Liver (tissue), 9 donors: ENCODE measurements around the gene TATDN2. TPM values are rescaled to one million over a fixed set of nuclear protein-coding genes. Genes with fewer than 3 reads are reported as not detected.

Source experiments
- DNase-seq: peaks from one replicate; pipeline ENCODE4 v3.0.0-alpha.2; 2017; ENCODE audit warnings: low spot score
- H3K27ac ChIP-seq, 2 donors: one replicate each; pipeline ENCODE4 v1.7.0; 2013; ENCODE audit warnings: inconsistent platforms in 2 of 2, low read length in 2 of 2, control low read depth in 1 of 2, low read depth in 1 of 2, mild to moderate bottlenecking in 1 of 2
- H3K27me3 ChIP-seq, 4 donors: one replicate each; pipeline versions ENCODE4 v1.6.1 to v1.7.0; 2013; ENCODE audit warnings: low read length in 3 of 4, inconsistent platforms in 1 of 4, mild to moderate bottlenecking in 1 of 4, moderate library complexity in 1 of 4; ENCODE audit not compliant: control insufficient read depth in 4 of 4, insufficient read depth in 4 of 4
- H3K36me3 ChIP-seq, 4 donors: one replicate each; pipeline versions ENCODE4 v1.6.1 to v1.7.0; 2013; ENCODE audit warnings: low read length in 3 of 4, mild to moderate bottlenecking in 3 of 4, low read depth in 1 of 4, moderate library complexity in 1 of 4; ENCODE audit not compliant: control insufficient read depth in 4 of 4, insufficient read depth in 3 of 4
- H3K4me1 ChIP-seq, 4 donors: one replicate each; pipeline versions ENCODE4 v1.6.1 to v1.7.0; 2013; ENCODE audit warnings: low read length in 3 of 4, mild to moderate bottlenecking in 3 of 4, moderate library complexity in 1 of 4; ENCODE audit not compliant: control insufficient read depth in 4 of 4, insufficient read depth in 4 of 4
- H3K4me3 ChIP-seq, 3 donors: one replicate each; pipeline versions ENCODE4 v1.6.1 to v1.7.0; 2013; ENCODE audit warnings: low read length in 3 of 3, control low read depth in 1 of 3, low read depth in 1 of 3, mild to moderate bottlenecking in 1 of 3
- H3K9ac ChIP-seq, 2 donors: one replicate each; pipeline ENCODE4 v1.7.0; 2013; ENCODE audit warnings: low read length in 2 of 2, mild to moderate bottlenecking in 2 of 2, moderate library complexity in 2 of 2, control low read depth in 1 of 2, low read depth in 1 of 2
- H3K9me3 ChIP-seq, 4 donors: one replicate each; pipeline versions ENCODE4 v1.6.1 to v1.7.0; 2013; ENCODE audit warnings: low read length in 3 of 4; ENCODE audit not compliant: control insufficient read depth in 4 of 4
- CTCF ChIP-seq: fragments of 150-350 bp; IDR thresholded peaks from 2 replicates; pipeline ENCODE4 v1.5.1; 2017; ENCODE audit warnings: improper control_type of control experiment, low read depth, low read length; ENCODE audit not compliant: missing input control
- EGR1 ChIP-seq, 2 donors: IDR thresholded peaks; 2 replicates each; pipeline ENCODE4 v1.6.1; 2016 to 2018; ENCODE audit warnings: antibody characterized with exemption in 2 of 2, low read depth in 2 of 2
- FOXA1 ChIP-seq: IDR thresholded peaks from 2 replicates; pipeline ENCODE4 v1.6.1; 2016; ENCODE audit warnings: antibody characterized with exemption
- FOXA2 ChIP-seq: IDR thresholded peaks from 2 replicates; pipeline ENCODE4 v1.6.1; 2016; ENCODE audit warnings: antibody characterized with exemption
- GABPA ChIP-seq, 2 donors: IDR thresholded peaks in 1 of 2; conservative IDR thresholded peaks in 1 of 2; 2 replicates each; pipeline ENCODE4 v1.6.1; 2016; ENCODE audit warnings: antibody characterized with exemption in 2 of 2, mild to moderate bottlenecking in 1 of 2, moderate library complexity in 1 of 2
- HNF4A ChIP-seq, 2 donors: conservative IDR thresholded peaks; 2 replicates each; pipeline ENCODE4 v1.6.1; 2016; ENCODE audit warnings: antibody characterized with exemption in 2 of 2, mild to moderate bottlenecking in 2 of 2
- HNF4G ChIP-seq: IDR thresholded peaks from 2 replicates; pipeline ENCODE4 v1.6.1; 2016; ENCODE audit warnings: antibody characterized with exemption
- JUND ChIP-seq, 2 donors: IDR thresholded peaks; 2 replicates each; pipeline ENCODE4 v1.6.1; 2016; ENCODE audit warnings: antibody characterized with exemption in 2 of 2
- NR2F2 ChIP-seq: IDR thresholded peaks from 2 replicates; pipeline ENCODE4 v1.6.1; 2016; ENCODE audit warnings: antibody characterized with exemption
- RAD21 ChIP-seq, 2 donors: IDR thresholded peaks; 2 replicates each; pipeline ENCODE4 v1.6.1; 2016; ENCODE audit warnings: antibody characterized with exemption in 2 of 2, mild to moderate bottlenecking in 2 of 2
- REST ChIP-seq: IDR thresholded peaks from 2 replicates; pipeline ENCODE4 v1.6.1; 2016; ENCODE audit warnings: antibody characterized with exemption, mild to moderate bottlenecking
- RXRA ChIP-seq, 2 donors: IDR thresholded peaks; 2 replicates each; pipeline ENCODE4 v1.6.1; 2017 to 2018; ENCODE audit warnings: antibody characterized with exemption in 2 of 2, mild to moderate bottlenecking in 1 of 2
- SP1 ChIP-seq: IDR thresholded peaks from 2 replicates; pipeline ENCODE4 v1.6.1; 2018; ENCODE audit warnings: antibody characterized with exemption, mild to moderate bottlenecking
- TAF1 ChIP-seq: conservative IDR thresholded peaks from 2 replicates; pipeline ENCODE4 v1.6.1; 2016; ENCODE audit warnings: antibody characterized with exemption, mild to moderate bottlenecking
- YY1 ChIP-seq: IDR thresholded peaks from 2 replicates; pipeline ENCODE4 v1.6.1; 2016; ENCODE audit warnings: antibody characterized with exemption, mild to moderate bottlenecking
- WGBS: extraction: QIAGEN DNeasy Blood & Tissue Kit; methylation state at CpG from one replicate; pipeline ENCODE4 v1.1.7; 2013; 5-methylcytosine and 5-hydroxymethylcytosine counted together
- polyA plus RNA-seq, 2 donors: library from polyadenylated mRNA; stranded (reverse) in 1 of 2; unstranded in 1 of 2; fragments of 200-250 nt in 1 of 2; fragments of >200 nt in 1 of 2; fragmentation: Nextera tagmentation in 1 of 2; extraction: Ambion mirVana in 1 of 2; gene quantifications; one replicate each; pipeline versions ENCODE4 v1.2.1 to v1.2.3, GENCODE V29; 2013 to 2015
- total RNA-seq, 2 donors: library from RNA; depleted of rRNA; stranded (reverse); fragments of >200 nt; gene quantifications; one replicate each; pipeline ENCODE4 v1.2.3, GENCODE V29; 2014
- TF ChIP-seq, protein P1 (sequence below): IDR thresholded peaks from 2 replicates; pipeline ENCODE4 v1.6.1; 2016; ENCODE audit warnings: antibody characterized with exemption
- TF ChIP-seq, protein P2 (sequence below): IDR thresholded peaks from 2 replicates; pipeline ENCODE4 v1.6.1; 2016; ENCODE audit warnings: antibody characterized with exemption
- TF ChIP-seq, protein P3 (sequence below): IDR thresholded peaks from 2 replicates; pipeline ENCODE4 v1.6.1; 2016; ENCODE audit warnings: antibody characterized with exemption
- donor health status: healthy.
- donor health status: healthy.
- donor health status: healthy.
- donor health status: healthy.
- donor health status: healthy.

The TATDN2 gene
- total and polyA plus RNA-seq, 4 donors, result 3.7 to 14.2 (median 9.0) TPM

GRCh38 chr3:10306156-10306555 lies 57.9 kb downstream of the TATDN2 start:
- no peak overlapping the region for H3K4me3 ChIP-seq
- TF ChIP-seq, protein P1, sequence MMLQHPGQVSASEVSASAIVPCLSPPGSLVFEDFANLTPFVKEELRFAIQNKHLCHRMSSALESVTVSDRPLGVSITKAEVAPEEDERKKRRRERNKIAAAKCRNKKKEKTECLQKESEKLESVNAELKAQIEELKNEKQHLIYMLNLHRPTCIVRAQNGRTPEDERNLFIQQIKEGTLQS, result no peak
- TF ChIP-seq FOXA1, result no peak
- no peak for TF ChIP-seq YY1
- no peak for TF ChIP-seq HNF4A (conservative IDR thresholded peaks at IDR 0.05)
- no peak for TF ChIP-seq JUND (IDR thresholded peaks at IDR 0.05)
- TF ChIP-seq, protein P2, sequence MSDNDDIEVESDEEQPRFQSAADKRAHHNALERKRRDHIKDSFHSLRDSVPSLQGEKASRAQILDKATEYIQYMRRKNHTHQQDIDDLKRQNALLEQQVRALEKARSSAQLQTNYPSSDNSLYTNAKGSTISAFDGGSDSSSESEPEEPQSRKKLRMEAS, result no peak
- TF ChIP-seq REST, result no peak
- TF ChIP-seq HNF4G, result no peak
- TF ChIP-seq TAF1, result no peak
- TF ChIP-seq EGR1 (IDR thresholded peaks at IDR 0.05; ENCODE audit: low read depth in 2 of 2), result no peak
- TF ChIP-seq GABPA (IDR thresholded peaks at IDR 0.05 in 1 of 2, conservative IDR thresholded peaks at IDR 0.05 in 1 of 2), result no peak
- H3K36me3 ChIP-seq, result peaks cover 8 to 73% (median 63%) of the 10 kb centered on the region in 4 donors
- H3K4me1 ChIP-seq, result no peaks in the 10 kb centered on the region
- no peak overlapping the region for H3K9ac ChIP-seq
- no peaks in the 10 kb centered on the region for H3K9me3 ChIP-seq
- DNase-seq, result no peak
- no peaks in the 10 kb centered on the region for H3K27me3 ChIP-seq
- H3K27ac ChIP-seq, result no peak overlapping the region
- 96% methylated on average over 3 of the region's 3 CpGs for WGBS

DNA sequence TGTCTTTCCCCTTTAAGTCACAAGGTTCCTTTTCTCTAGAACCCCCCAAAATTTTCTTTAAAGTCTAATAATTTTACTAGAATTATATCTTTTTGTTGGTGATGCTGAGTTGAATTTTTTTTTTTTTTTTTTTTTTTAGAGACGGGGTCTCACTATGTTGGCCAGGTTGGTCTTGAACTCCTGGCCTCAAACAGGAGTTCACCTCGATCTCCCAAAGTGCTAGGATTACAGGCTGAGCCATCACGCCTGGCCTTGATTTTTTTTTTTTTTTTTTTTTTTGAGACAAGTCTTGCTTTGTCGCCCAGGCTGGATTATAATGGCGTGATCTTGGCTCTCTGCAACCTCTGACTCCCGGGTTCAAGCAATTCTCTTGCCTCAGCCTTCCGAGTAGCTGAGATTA lies 60.4 kb downstream of the TATDN2 start:
- H3K4me1 ChIP-seq, result no peaks in the 10 kb centered on the region
- TF ChIP-seq JUND (IDR thresholded peaks at IDR 0.05) (no peak), EGR1 (IDR thresholded peaks at IDR 0.05; ENCODE audit: low read depth in 2 of 2) (no peak), REST (no peak), HNF4A (conservative IDR thresholded peaks at IDR 0.05) (no peak), GABPA (IDR thresholded peaks at IDR 0.05 in 1 of 2, conservative IDR thresholded peaks at IDR 0.05 in 1 of 2) (no peak), CTCF (no peak), HNF4G (no peak), YY1 (no peak), RAD21 (IDR thresholded peaks at IDR 0.05) (no peak), TAF1 (no peak), RXRA (IDR thresholded peaks at IDR 0.05) (no peak), FOXA2 (no peak), SP1 (no peak), FOXA1 (no peak), NR2F2 (no peak)
- TF ChIP-seq, protein P3, sequence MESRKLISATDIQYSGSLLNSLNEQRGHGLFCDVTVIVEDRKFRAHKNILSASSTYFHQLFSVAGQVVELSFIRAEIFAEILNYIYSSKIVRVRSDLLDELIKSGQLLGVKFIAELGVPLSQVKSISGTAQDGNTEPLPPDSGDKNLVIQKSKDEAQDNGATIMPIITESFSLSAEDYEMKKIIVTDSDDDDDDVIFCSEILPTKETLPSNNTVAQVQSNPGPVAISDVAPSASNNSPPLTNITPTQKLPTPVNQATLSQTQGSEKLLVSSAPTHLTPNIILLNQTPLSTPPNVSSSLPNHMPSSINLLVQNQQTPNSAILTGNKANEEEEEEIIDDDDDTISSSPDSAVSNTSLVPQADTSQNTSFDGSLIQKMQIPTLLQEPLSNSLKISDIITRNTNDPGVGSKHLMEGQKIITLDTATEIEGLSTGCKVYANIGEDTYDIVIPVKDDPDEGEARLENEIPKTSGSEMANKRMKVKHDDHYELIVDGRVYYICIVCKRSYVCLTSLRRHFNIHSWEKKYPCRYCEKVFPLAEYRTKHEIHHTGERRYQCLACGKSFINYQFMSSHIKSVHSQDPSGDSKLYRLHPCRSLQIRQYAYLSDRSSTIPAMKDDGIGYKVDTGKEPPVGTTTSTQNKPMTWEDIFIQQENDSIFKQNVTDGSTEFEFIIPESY, result no peak
- TF ChIP-seq, protein P2, result no peak
- TF ChIP-seq, protein P1, result no peak
- H3K4me3 ChIP-seq, result no peak overlapping the region
- no peaks in the 10 kb centered on the region for H3K27me3 ChIP-seq
- no peak for DNase-seq
- 96% methylated on average over 7 of the region's 7 CpGs for WGBS
- no peak overlapping the region for H3K9ac ChIP-seq
- no peaks in the 10 kb centered on the region for H3K9me3 ChIP-seq
- H3K27ac ChIP-seq, result no peak overlapping the region
- H3K36me3 ChIP-seq, result peaks cover 13 to 74% (median 68%) of the 10 kb centered on the region in 4 donors
